Progenitor cell of endocrine pancreas (in vitro differentiated cells): Measurements from ENCODE around the gene HINT2. TPM values are rescaled to one million over a fixed set of nuclear protein-coding genes. Genes with fewer than 3 reads are reported as not detected.

Source experiments
- DNase-seq: peaks from one replicate; pipeline ENCODE4 v3.0.0; 2021; ENCODE audit warnings: low spot score; ENCODE audit not compliant: unreplicated experiment
- H3K27ac Mint-ChIP-seq: 2 replicates; pipeline ENCODE4 v1.8.0; 2021; ENCODE audit warnings: mild to moderate bottlenecking, moderate library complexity, mixed read lengths
- H3K27me3 Mint-ChIP-seq: 2 replicates; pipeline ENCODE4 v1.8.0; 2021; ENCODE audit warnings: mixed read lengths
- H3K36me3 Mint-ChIP-seq: 2 replicates; pipeline ENCODE4 v1.8.0; 2022; ENCODE audit warnings: mixed read lengths; ENCODE audit not compliant: insufficient read depth
- H3K4me1 Mint-ChIP-seq: 2 replicates; pipeline ENCODE4 v1.8.0; 2021; ENCODE audit warnings: low read depth, mixed read lengths
- H3K4me3 Mint-ChIP-seq: 2 replicates; pipeline ENCODE4 v1.8.0; 2021; ENCODE audit warnings: low read depth, mild to moderate bottlenecking, moderate library complexity, mixed read lengths
- H3K9me3 Mint-ChIP-seq: 2 replicates; pipeline ENCODE4 v1.8.0; 2021; ENCODE audit warnings: low read depth, mixed read lengths
- CTCF ChIP-seq: fragments of 200-600 bp; sonication (generic); IDR thresholded peaks from one replicate; pipeline ENCODE4 v1.5.0; 2021; ENCODE audit warnings: antibody characterized with exemption, mild to moderate bottlenecking; ENCODE audit not compliant: unreplicated experiment
- total RNA-seq: library from RNA; stranded (reverse); gene quantifications from 2 replicates; pipeline ENCODE4 v1.2.1, GENCODE V29; 2021

The HINT2 gene
- total RNA-seq, 1 donor from 2014 or later, result 37.7 TPM

- TF ChIP-seq CTCF, result no peak
- Mint-ChIP-seq H3K36me3 (peaks cover 5% of the 10 kb centered on the region), H3K4me1 (no peaks in the 10 kb centered on the region), H3K27me3 (peaks cover 5% of the 10 kb centered on the region), H3K4me3 (no peak overlapping the region), H3K9me3 (no peaks in the 10 kb centered on the region), H3K27ac (no peak overlapping the region)
- peak; percentile 6 for DNase-seq
Measured at GRCh38 chr9:35852876-35853865, 38.3 kb upstream of the HINT2 start.

- no peaks in the 10 kb centered on the region for H3K9me3 Mint-ChIP-seq
- no peak overlapping the region for H3K27ac Mint-ChIP-seq
- no peaks in the 10 kb centered on the region for H3K4me1 Mint-ChIP-seq
- DNase-seq, result peak; percentile 1
- H3K4me3 Mint-ChIP-seq, result no peak overlapping the region
- peaks cover 9% of the 10 kb centered on the region for H3K36me3 Mint-ChIP-seq
- peaks cover 12% of the 10 kb centered on the region for H3K27me3 Mint-ChIP-seq
- TF ChIP-seq CTCF, result no peak
Measured at GRCh38 chr9:35852267-35852815, 37.5 kb upstream of the HINT2 start.

- no peaks in the 10 kb centered on the region for H3K9me3 Mint-ChIP-seq
- H3K36me3 Mint-ChIP-seq, result peaks cover 14% of the 10 kb centered on the region
- H3K4me3 Mint-ChIP-seq, result no peak overlapping the region
Measured at GRCh38 chr9:35847792-35848572, 33.1 kb upstream of the HINT2 start.

GRCh38 chr9:35845824-35846771 lies 31.3 kb upstream of the HINT2 start:
- Mint-ChIP-seq H3K27me3 (peaks cover 23% of the 10 kb centered on the region), H3K27ac (peak overlapping the region; percentile 19), H3K9me3 (no peaks in the 10 kb centered on the region), H3K4me1 (peaks cover 11% of the 10 kb centered on the region), H3K4me3 (peak overlapping the region; percentile 20), H3K36me3 (peaks cover 14% of the 10 kb centered on the region)
- peak; percentile 14 for DNase-seq
- no peak for TF ChIP-seq CTCF

More at GRCh38 chr9:35847792-35848572, 33.1 kb upstream of the HINT2 start:
- H3K27ac Mint-ChIP-seq, result no peak overlapping the region
- H3K4me1 Mint-ChIP-seq, result peaks cover 11% of the 10 kb centered on the region
- no peak for TF ChIP-seq CTCF
- DNase-seq, result no peak
- H3K27me3 Mint-ChIP-seq, result peaks cover 23% of the 10 kb centered on the region
